SK-N-SH treated with all-trans-retinoic acid at 6 μM for 48 hours (cell line): ENCODE results near the gene TRIM43.
"Not testable (repeated sequence)": the region's sequence is repeated elsewhere in the genome, so short reads cannot be mapped to it uniquely, and the experiment has no call there.

ENCODE experiments used
- ATAC-seq: fragments of 200-7000 bp; cut with Tn5 transposase; 3 replicates; pipeline ENCODE4 v1.9.1; 2020; ENCODE audit warnings: mild to moderate bottlenecking, moderate library complexity
- BACH2 ChIP-seq: fragments of 250-450 bp; sonication (Bioruptor Pico); IDR thresholded peaks from 2 replicates; pipeline ENCODE4 v1.9.0; 2021; ENCODE audit warnings: mild to moderate bottlenecking, borderline replicate concordance
- CREB5 ChIP-seq: fragments of 250-450 bp; sonication (Bioruptor Pico); IDR thresholded peaks from 2 replicates; pipeline ENCODE4 v1.5.1; 2020; ENCODE audit warnings: low read depth, mild to moderate bottlenecking, moderate library complexity
- CSDC2 ChIP-seq: fragments of 250-450 bp; sonication (Bioruptor Pico); IDR thresholded peaks from 2 replicates; pipeline ENCODE4 v1.5.0; 2020; ENCODE audit warnings: mild to moderate bottlenecking, moderate library complexity
- ESRRG ChIP-seq: fragments of 250-450 bp; sonication (Bioruptor Pico); IDR thresholded peaks from 2 replicates; pipeline ENCODE4 v1.6.1; 2021; ENCODE audit warnings: mild to moderate bottlenecking
- ISL1 ChIP-seq: fragments of 250-450 bp; sonication (Bioruptor Pico); IDR thresholded peaks from 2 replicates; pipeline ENCODE4 v2.1.2; 2022; ENCODE audit warnings: mild to moderate bottlenecking, moderate library complexity
- PPARA ChIP-seq: fragments of 250-450 bp; sonication (Bioruptor Pico); IDR thresholded peaks from 2 replicates; pipeline ENCODE4 v1.5.0; 2020; ENCODE audit warnings: mild to moderate bottlenecking, borderline replicate concordance
- RARB ChIP-seq: fragments of 250-450 bp; sonication (Bioruptor Pico); IDR thresholded peaks from 2 replicates; pipeline ENCODE4 v1.8.0; 2021; ENCODE audit warnings: mild to moderate bottlenecking, moderate library complexity
- SNAI2 ChIP-seq: fragments of 250-450 bp; sonication (Bioruptor Pico); IDR thresholded peaks from 2 replicates; pipeline ENCODE4 v1.5.0; 2020; ENCODE audit warnings: mild to moderate bottlenecking, moderate library complexity
- TCF4 ChIP-seq: fragments of 250-450 bp; sonication (Bioruptor Pico); IDR thresholded peaks from 2 replicates; pipeline ENCODE4 v1.8.0; 2021; ENCODE audit warnings: mild to moderate bottlenecking, moderate library complexity, borderline replicate concordance
- TOX ChIP-seq: fragments of 250-450 bp; sonication (Bioruptor Pico); IDR thresholded peaks from 2 replicates; pipeline ENCODE4 v1.8.0; 2021; ENCODE audit warnings: mild to moderate bottlenecking, moderate library complexity, borderline replicate concordance
- ZC3H10 ChIP-seq: fragments of 250-450 bp; sonication (Bioruptor Pico); IDR thresholded peaks from 2 replicates; pipeline ENCODE4 v1.5.1; 2021; ENCODE audit warnings: mild to moderate bottlenecking, moderate library complexity
- ZFP3 ChIP-seq: fragments of 250-450 bp; sonication (Bioruptor Pico); IDR thresholded peaks from 2 replicates; pipeline ENCODE4 v1.5.0; 2020; ENCODE audit warnings: mild to moderate bottlenecking, moderate library complexity
- ZFP30 ChIP-seq: fragments of 450-650 bp; formaldehyde crosslinking; IDR thresholded peaks from 2 replicates; pipeline ENCODE4 v1.5.0; 2022; ENCODE audit warnings: mild to moderate bottlenecking, moderate library complexity
- ZNF565 ChIP-seq: fragments of 450-650 bp; formaldehyde crosslinking; conservative IDR thresholded peaks from 2 replicates; pipeline ENCODE4 v1.5.0; 2020; ENCODE audit warnings: low read depth, mild to moderate bottlenecking, moderate library complexity
- ZNF70 ChIP-seq: fragments of 450-650 bp; formaldehyde crosslinking; IDR thresholded peaks from 2 replicates; pipeline ENCODE4 v1.5.0; 2020; ENCODE audit warnings: mild to moderate bottlenecking, moderate library complexity
- TF ChIP-seq, protein P1 (sequence below): fragments of 250-450 bp; sonication (Bioruptor Pico); IDR thresholded peaks from 2 replicates; pipeline ENCODE4 v1.5.1; 2021; ENCODE audit warnings: mild to moderate bottlenecking, moderate library complexity

Gene TRIM43

DNA sequence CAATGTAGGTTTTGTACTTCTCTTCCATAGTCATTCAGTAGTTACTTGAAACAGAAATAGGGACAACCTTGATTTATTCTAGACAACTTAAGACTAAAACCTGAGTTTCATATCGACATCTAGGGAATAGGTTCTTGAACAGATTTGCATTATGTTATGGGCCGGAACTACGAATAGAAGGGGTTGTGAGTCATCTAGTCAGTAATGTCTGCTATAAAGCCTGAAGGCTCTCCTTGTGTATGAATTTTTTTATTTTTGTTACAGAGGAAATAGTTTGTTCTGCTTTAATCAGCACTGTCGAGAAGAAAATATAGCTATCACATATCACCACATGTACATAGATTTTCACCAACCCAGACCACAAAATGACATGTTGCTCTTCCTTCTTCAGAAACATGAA is 17.3 kb upstream of the TRIM43 start:
- ATAC-seq, result no peak
- no peak for TF ChIP-seq CSDC2 (CRISPR knock-in tag)
- TF ChIP-seq ZNF565 (CRISPR knock-in tag), result no peak
- no peak for TF ChIP-seq ZFP3

- TF ChIP-seq ESRRG, result no peak
- no peak for TF ChIP-seq TOX (CRISPR knock-in tag)
- no peak for TF ChIP-seq ISL1 (CRISPR knock-in tag)
- TF ChIP-seq PPARA (CRISPR knock-in tag), result no peak
- no peak for TF ChIP-seq TCF4 (CRISPR knock-in tag)
- no peak for ATAC-seq
These were observed 15.9 kb upstream of the TRIM43 start for GRCh38 chr2:95575857-95576256.

DNA sequence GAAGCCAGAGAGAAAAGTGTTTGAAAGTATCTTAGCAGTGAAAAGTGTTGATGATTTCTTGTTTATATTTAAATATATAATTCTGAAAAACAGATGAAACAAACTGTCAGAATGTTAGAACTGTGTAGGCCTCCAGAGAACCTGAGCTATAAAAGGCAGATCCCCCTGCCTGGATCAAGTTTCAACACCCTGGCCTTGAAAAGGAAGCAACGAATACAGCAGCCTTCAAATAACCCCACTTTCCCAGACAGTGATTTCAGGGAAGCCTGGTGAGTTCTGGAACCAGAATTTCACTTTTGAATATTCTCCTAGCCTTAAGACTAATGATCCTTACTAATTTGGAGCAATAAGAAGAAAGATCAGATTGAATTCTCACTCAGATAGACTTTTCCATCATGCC is 13.3 kb upstream of the TRIM43 start:
- ATAC-seq, result no peak

DNA sequence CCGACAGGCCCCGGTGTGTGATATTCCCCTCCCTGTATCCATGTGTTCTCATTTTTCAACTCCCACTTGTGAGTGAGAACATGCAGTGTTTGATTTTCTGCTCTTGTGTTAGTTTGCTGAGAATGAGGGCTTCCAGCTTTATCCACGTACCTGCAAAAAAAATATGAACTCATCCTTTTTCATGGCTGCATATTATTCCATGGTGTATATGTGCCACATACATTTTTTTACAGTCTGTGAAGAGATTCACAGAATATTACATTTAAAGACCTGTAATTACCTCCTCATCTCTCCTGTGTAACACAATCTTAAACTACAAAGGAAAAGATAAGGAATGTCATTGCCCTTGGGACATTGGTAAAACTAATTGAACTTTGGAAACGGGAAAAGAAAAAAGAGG is 8.3 kb upstream of the TRIM43 start:
- ATAC-seq, result not testable (repeated sequence)

More for the DNA sequence above, 13.3 kb upstream of the TRIM43 start:
- TF ChIP-seq ZC3H10 (CRISPR knock-in tag) (no peak), SNAI2 (CRISPR knock-in tag) (no peak), RARB (CRISPR knock-in tag) (no peak), ZNF70 (CRISPR knock-in tag) (no peak), ESRRG (no peak), TCF4 (CRISPR knock-in tag) (no peak), ZFP30 (CRISPR knock-in tag) (no peak), BACH2 (CRISPR knock-in tag) (no peak), CREB5 (no peak)
- TF ChIP-seq, protein P1, sequence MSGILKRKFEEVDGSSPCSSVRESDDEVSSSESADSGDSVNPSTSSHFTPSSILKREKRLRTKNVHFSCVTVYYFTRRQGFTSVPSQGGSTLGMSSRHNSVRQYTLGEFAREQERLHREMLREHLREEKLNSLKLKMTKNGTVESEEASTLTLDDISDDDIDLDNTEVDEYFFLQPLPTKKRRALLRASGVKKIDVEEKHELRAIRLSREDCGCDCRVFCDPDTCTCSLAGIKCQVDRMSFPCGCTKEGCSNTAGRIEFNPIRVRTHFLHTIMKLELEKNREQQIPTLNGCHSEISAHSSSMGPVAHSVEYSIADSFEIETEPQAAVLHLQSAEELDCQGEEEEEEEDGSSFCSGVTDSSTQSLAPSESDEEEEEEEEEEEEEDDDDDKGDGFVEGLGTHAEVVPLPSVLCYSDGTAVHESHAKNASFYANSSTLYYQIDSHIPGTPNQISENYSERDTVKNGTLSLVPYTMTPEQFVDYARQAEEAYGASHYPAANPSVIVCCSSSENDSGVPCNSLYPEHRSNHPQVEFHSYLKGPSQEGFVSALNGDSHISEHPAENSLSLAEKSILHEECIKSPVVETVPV, result no peak

- not testable (repeated sequence) for ATAC-seq
These were observed 7.5 kb upstream of the TRIM43 start for GRCh38 chr2:95584321-95584720.

DNA sequence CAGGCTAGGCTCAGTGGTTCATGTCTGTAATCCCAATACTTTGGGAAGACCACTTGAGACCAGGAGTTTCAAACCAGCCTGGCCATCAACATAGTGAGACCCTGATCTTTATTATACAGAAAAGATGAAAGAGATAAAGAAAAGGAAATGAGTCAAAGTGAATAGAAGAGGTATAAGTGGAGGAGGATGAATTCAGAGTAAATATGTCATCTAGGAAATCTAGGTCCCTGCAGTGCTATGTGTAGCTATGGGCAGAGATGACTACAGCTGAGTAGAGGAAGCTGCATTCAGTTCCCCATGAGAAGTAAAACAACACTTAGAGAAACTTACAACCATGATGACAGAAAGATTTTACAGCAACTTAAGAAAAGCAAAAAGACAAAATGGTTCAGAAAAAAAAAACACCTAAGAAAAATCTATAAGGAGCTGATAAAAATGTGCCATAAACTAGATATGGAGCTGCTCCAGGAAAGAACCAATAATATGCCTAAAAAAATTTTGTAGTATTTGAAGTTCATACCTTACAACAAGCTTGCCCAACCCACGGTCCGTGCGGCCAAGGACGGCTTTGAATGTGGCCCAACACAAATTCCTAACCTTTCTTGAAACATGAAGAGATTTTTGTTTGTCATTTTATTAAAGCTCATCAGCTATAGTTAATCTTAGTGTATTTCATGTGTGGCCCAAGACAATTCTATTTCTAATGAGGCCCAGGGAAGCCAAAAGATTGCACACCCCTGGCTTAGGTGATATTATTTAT is 1.8 kb upstream of the TRIM43 start:
- ATAC-seq, result not testable (repeated sequence)

- ATAC-seq, result not testable (repeated sequence)
These were observed 1.2 kb downstream of the TRIM43 start for GRCh38 chr2:95592973-95593372.

DNA sequence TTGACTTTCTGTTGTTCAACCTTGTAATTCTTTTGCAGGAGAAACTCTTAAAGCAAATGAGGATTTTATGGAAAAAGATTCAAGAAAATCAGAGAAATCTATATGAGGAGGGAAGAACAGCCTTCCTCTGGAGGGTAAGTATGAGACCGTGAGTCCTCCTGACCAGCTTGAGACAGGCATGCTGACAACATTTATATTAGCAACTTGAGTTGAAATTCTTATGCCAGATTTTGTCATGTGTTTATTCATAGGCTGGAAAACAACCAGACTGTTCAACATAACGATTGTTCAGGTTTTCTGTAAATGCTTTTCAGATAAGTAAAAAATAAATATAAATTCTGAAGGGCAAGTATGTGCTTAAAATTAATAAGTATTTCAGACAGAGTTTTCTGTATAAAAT is 3.2 kb downstream of the TRIM43 start:
- ATAC-seq, result not testable (repeated sequence)

DNA sequence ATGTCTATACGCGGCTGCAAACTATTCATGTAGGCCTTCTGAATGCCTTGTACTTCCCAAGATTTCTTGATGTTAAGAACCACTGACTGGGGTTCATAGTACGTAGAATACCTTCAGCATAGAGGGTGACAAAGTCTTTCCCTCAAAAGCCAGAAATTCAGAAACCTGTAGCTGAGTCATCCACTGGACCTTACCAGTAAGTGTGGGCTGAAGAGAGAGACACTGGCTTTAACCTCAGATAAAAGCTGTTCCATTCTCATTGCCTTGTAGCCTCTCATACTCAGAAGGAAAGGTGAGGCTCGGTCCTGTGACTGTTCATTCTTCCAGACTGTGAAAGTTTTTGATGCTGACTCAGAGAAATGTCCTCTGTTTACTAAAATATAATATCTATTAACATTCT is 9.5 kb downstream of the TRIM43 start:
- ATAC-seq, result not testable (repeated sequence)

DNA sequence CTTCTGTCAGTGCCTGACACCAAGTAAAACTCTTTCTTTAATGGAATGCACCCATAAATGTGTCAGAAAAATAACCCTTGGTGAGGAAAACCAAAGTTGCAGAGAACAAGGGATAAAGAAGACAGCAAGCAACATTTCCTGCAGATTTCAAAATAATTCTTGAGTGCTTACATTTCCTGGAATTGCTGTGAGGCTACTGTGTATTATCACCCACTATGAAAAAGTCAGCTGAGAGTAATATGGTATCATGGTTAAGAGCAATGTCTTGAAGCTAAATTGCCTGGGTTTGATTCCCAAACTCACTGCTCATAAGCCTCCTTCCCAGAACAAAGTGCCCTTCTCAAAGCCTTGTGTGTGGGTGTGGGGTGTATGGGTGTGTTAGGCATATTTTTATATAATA is 10.3 kb downstream of the TRIM43 start:
- ATAC-seq, result not testable (repeated sequence)

DNA sequence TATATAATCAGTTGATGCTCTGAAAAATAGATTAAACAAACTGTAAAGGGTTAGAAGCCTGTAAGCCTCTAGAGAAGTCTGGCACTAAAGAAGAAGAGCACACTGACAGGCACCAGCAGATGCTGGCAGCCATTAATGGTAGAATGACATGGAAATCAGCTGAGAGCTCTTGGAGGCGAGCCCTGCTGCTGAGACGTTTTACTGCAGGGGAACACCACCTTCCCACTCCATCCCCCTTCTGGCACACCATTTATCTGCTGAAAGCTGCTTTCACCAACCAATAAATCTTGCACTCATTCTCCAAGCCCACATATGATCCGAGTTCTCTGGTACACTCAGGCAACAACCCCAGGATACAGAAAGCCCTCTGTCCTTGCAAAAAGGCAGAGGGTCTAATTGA is 16.6 kb downstream of the TRIM43 start:
- peak; percentile 40; the same call in 1 of the 3 replicates for ATAC-seq

GRCh38 chr2:95609764-95610163 is 18.0 kb downstream of the TRIM43 start:
- not testable (repeated sequence) for ATAC-seq

GRCh38 chr2:95613048-95613447 is 21.2 kb downstream of the TRIM43 start:
- ATAC-seq, result peak; percentile 82

GRCh38 chr2:95622728-95623127 is 30.9 kb downstream of the TRIM43 start:
- not testable (repeated sequence) for ATAC-seq

GRCh38 chr2:95630987-95631386 is 39.2 kb downstream of the TRIM43 start:
- not testable (repeated sequence) for ATAC-seq

DNA sequence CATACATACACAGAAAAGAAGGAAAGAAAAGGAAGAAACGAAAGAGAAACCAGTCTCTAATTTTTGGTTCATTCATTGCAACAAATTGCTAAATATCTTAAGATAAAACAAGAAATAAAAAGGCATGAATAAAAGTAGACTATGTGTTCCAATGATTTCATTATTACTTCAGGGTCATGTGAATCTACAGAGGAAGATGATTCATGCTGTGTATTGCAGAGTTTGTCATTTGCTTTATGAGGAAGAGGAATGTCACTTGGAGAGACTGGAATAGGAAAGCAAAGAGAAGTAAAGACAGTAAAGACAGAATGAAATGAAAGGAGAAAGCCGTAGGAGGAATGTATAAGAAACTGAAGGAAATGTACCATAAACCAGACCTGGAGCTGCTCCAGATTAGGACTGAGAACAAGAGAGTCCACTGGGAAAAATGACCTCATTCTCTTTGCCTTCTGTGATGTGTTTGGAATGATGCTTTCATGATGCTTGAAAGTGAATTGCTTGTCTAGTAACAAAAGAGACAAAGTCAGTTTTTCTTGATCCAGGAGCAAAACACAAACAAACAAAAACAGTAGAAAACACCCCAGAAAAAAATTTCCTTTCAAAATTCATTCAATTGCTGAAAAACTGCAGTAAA is 41.9 kb downstream of the TRIM43 start:
- peak; percentile 86 for ATAC-seq
